ENCODE results near the gene BASP1.

Gene BASP1

GRCh38 chr5:17316970-17317459 lies 99.6 kb downstream of the BASP1 start:
- POLR2A ChIA-PET, result interaction anchor here (1.7 to 2.1 kb wide), 2 partner anchors 62 to 100 kb away, joined by 7 to 9 read pairs; partner anchors contain the start of gene BASP1
- peaks cover 37% of the 10 kb centered on the region for H3K4me1 ChIP-seq (ENCODE audit: control insufficient read depth, insufficient read depth, low read length)
- peak overlapping the region; percentile 25; the same call in 1 of the 2 replicates for H3K27ac ChIP-seq (ENCODE audit: extremely low read depth, low read depth, low read length)
- no peak overlapping the region for H3K4me3 ChIP-seq (ENCODE audit: low read depth, low read length)
- no peaks in the 10 kb centered on the region for H3K9me3 ChIP-seq (ENCODE audit: control insufficient read depth, insufficient read depth, low read depth, low read length)
- CTCF ChIA-PET, result interaction anchor here (1.0 kb wide), 1 partner anchor 101 kb away, joined by 4 read pairs; no protein-coding TSS in a partner anchor
- H3K36me3 ChIP-seq (ENCODE audit: control insufficient read depth in 2 of 2, insufficient read depth in 1 of 2, low read length in 2 of 2), result no peaks in the 10 kb centered on the region
- TF ChIP-seq ZNF19 (tag by site-specific recombination; IDR thresholded peaks at IDR 0.05; ENCODE audit: low read depth) (no peak), ZNF645 (tag by site-specific recombination; IDR thresholded peaks at IDR 0.05) (no peak), HOXC10 (CRISPR knock-in tag; IDR thresholded peaks at IDR 0.05) (no peak), KLF10 (tag by site-specific recombination; IDR thresholded peaks at IDR 0.05) (peak; percentile 58; the same call in 1 of the 2 replicates), TCF7L2 (IDR thresholded peaks at IDR 0.05; ENCODE audit: borderline replicate concordance, low read depth, low read length) (no peak), ZNF341 (tag by site-specific recombination; IDR thresholded peaks at IDR 0.05; ENCODE audit: low read depth) (no peak), ZNF354C (tag by site-specific recombination; IDR thresholded peaks at IDR 0.05; ENCODE audit: borderline replicate concordance, low read depth) (no peak), ZNF169 (tag by site-specific recombination; IDR thresholded peaks at IDR 0.05) (no peak), ZNF768 (tag by site-specific recombination; IDR thresholded peaks at IDR 0.05) (no peak), ZIC2 (tag by site-specific recombination; IDR thresholded peaks at IDR 0.05) (no peak), ZNF600 (tag by site-specific recombination; IDR thresholded peaks at IDR 0.05) (peak; percentile 73), ZNF692 (tag by site-specific recombination; IDR thresholded peaks at IDR 0.05) (no peak), ZNF335 (tag by site-specific recombination; conservative IDR thresholded peaks at IDR 0.05) (no peak), INSM2 (tag by site-specific recombination; IDR thresholded peaks at IDR 0.05) (peak; percentile 67), ZNF843 (tag by site-specific recombination; IDR thresholded peaks at IDR 0.05) (0 out of 2 replicates have a peak, but pooled peaks have one; percentile 17), ZNF473 (tag by site-specific recombination; IDR thresholded peaks at IDR 0.05) (no peak), ZNF76 (tag by site-specific recombination; IDR thresholded peaks at IDR 0.05; ENCODE audit: borderline replicate concordance, low read depth) (no peak), ZNF248 (tag by site-specific recombination; IDR thresholded peaks at IDR 0.05) (no peak), ZNF362 (tag by site-specific recombination; IDR thresholded peaks at IDR 0.05) (no peak), KLF7 (tag by site-specific recombination; IDR thresholded peaks at IDR 0.05; ENCODE audit: borderline replicate concordance) (no peak), ZNF18 (tag by site-specific recombination; IDR thresholded peaks at IDR 0.05) (0 out of 2 replicates have a peak, but pooled peaks have one; percentile 57), GLIS1 (tag by site-specific recombination; IDR thresholded peaks at IDR 0.05) (no peak), MYNN (tag by site-specific recombination; IDR thresholded peaks at IDR 0.05; ENCODE audit: borderline replicate concordance) (no peak), ZNF776 (tag by site-specific recombination; IDR thresholded peaks at IDR 0.05; ENCODE audit: borderline replicate concordance) (no peak), ZNF214 (tag by site-specific recombination; IDR thresholded peaks at IDR 0.05; ENCODE audit: borderline replicate concordance) (no peak), ZNF639 (tag by site-specific recombination; IDR thresholded peaks at IDR 0.05) (peak; percentile 53; the same call in 1 of the 2 replicates)
- TF ChIP-seq, protein P1, sequence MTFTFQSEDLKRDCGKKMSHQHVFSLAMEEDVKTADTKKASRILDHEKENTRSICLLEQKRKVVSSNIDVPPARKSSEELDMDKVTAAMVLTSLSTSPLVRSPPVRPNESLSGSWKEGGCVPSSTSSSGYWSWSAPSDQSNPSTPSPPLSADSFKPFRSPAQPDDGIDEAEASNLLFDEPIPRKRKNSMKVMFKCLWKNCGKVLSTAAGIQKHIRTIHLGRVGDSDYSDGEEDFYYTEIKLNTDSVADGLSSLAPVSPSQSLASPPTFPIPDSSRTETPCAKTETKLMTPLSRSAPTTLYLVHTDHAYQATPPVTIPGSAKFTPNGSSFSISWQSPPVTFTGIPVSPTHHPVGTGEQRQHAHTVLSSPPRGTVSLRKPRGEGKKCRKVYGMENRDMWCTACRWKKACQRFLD (tag by site-specific recombination; IDR thresholded peaks at IDR 0.05), result no peak

Data from HEK293 (cell line).